GM19372 (cell line): ENCODE results near the gene TBX4.
A peak's percentile ranks its signal among the peaks of the same experiment; 100 is the strongest.

Experiments used
- ATAC-seq: cut with Tn5 transposase; IDR thresholded peaks from one replicate; pipeline ENCODE4 v1.9.1; 2021; ENCODE audit warnings: mild to moderate bottlenecking, low read depth, moderate library complexity; ENCODE audit not compliant: unreplicated experiment

TBX4 gene

DNA sequence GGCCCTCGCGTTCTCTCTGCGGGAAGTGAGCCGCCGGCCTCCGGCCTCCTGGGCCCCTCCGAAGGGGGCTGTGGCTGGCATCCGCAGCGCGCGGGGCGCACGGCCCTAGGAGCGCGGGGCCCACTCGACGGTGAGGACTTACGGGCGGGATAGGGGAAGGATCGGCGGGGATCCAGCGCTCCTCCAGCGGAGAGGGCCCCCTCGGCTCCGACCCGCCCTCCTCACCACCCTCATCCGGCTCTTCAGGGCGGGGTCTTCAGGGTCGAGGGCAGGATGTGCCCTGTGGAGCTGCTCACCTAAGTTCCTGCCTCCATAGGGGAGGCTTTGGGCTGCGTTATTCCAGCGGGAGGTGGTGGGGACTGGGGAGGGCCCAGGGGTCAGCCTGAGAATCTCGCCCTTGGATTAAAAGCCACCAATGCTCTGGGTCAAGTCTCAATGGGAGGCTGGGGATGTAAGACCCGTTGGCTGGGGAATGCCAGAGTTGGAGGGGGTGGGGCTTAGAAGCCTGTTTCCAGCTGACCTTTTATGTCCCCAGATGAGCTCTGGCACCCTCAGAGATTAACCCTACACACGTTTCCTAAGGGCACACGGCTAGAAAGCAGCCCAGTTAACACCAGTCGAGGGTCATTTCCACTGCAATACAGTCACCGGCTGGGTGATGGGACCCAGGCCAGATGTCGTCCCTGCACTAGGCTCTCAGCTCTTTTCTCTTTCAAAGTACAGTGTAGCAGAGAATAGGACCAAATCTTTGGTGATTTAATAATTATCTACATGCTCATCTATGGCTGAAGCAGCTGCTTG, 39.2 kb upstream of the TBX4 start:
- no peak for ATAC-seq

DNA sequence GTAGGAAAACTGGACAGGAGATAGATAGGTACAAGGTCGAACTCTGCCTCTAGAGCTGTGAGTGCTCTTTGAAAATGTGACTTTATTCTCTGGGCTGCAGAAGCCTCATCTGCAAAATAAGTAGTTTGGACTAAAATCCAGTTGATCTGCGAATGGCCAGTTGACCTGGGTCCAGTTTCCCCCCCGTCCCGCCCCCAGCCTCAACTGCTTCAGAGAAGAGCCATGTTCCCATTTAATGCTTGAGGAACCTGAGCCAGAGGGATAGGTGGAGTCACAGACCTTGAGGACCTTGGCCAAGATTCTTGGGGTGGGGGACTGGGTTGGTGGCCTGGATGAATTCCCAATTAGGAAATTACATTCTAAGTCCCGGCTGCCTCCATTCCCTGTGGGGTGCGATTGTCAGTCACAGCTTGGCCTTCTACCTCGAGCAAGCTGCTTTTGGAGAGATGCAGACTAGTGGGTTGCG, 38.5 kb upstream of the TBX4 start:
- no peak for ATAC-seq

DNA sequence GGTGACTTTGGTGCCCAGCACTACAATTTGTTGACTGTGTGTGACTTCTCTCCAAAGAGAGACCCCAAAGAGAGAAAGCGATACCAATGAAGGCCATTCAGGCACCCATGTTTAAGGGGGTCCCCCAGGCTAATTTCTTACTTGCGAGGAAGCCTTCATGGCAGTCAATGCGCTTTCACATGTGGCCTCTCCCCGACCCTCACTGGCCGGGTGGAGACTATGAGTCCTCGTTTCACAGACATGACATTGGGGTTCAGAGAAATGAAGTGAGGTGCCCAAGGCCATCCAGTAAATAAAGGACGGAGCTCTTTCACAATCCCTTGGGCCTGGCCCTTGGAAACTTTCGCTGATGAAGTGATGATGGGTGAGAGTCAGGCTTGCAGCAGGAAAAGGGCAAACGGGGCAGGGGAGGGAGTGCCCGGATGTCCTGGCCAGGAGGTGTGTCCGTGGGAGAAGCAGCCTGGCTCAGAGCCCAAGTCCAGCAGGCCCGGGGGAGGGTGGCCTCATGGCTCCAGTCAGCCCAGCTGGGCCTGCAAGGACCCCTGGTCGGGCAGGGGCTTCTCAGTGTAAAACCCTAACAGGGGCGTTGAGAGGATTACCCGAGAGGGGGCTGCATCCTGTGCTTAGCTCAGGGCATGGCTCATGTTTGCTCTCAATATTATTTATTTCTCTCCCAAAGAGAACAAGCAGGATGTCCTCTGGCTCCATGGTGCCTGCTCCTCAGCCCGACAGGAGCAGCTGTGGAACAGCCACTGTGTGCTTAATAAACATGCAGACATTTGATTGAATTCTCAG, 37.9 kb upstream of the TBX4 start:
- ATAC-seq = no peak

DNA sequence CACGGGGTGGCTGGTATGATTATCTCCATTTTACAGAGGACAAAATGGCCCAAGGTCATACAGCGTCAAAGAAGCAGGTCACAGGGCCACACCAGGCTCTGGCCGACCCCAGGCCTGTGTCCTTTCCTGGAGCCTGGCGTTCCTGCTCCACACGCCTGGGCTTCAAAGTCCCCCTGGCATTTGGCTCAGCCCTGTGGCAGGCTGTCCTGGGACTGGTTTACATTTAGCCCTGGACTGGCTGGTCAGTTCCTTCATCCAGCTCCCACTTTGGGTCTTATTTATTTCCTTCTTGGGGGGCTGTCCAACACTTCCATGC, 37.3 kb upstream of the TBX4 start:
- no peak for ATAC-seq

DNA sequence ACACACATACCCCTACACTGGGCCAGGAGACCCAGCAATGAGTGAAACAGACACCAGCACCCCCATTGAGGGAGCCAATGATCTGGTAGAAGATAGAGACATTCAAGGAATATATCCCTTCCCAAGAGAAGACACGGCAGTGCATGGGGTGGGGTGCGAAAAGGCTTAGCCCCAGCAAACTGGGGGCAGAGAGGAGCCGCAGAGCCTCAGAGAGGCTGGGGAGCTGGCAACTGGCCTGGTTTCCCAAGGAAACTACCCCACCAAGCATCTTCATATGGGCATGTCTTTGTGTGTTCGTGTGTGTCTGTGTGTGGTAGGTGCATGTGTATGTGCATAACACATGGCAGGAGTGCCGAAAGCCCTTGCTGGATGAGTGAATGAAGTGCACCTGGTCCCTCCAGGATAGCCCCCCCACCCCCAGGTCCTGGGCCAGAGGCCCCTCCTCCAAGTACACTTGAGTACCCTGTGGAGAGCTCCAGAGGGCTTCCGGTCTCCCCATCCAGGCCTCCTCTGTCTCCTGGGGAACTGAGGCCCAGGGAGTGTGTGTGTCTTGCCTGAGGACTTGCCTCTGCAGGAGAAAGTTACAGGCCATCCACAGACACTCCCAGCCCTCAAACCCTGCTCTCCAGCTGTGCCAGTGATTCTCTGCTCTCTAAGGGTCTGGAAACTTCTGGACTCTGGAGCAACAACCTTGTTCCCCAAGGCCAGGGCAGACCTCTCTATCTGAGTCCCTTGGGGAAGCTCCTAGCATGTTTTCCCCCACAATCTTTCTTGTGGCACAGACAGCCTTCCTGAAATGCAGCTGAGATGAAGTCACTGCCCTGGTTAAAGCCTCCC, 36.6 kb upstream of the TBX4 start:
- ATAC-seq = no peak

DNA sequence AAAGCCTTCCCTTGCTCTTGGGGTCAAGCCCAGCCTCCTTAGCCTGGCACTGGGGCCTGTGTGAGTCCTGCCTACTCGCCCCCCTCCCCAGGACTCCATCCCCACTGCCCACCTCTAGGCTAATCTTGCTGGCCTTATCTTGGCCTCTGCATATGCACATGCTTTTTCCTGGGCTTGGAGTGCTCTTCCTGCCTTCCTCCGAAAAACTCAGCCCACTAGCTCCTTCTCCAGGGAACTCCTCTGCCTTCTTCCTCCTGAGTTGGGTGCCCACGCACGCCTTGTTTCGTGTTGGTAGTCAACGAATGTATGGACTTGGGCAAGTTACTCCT, 36.0 kb upstream of the TBX4 start:
- no peak for ATAC-seq

DNA sequence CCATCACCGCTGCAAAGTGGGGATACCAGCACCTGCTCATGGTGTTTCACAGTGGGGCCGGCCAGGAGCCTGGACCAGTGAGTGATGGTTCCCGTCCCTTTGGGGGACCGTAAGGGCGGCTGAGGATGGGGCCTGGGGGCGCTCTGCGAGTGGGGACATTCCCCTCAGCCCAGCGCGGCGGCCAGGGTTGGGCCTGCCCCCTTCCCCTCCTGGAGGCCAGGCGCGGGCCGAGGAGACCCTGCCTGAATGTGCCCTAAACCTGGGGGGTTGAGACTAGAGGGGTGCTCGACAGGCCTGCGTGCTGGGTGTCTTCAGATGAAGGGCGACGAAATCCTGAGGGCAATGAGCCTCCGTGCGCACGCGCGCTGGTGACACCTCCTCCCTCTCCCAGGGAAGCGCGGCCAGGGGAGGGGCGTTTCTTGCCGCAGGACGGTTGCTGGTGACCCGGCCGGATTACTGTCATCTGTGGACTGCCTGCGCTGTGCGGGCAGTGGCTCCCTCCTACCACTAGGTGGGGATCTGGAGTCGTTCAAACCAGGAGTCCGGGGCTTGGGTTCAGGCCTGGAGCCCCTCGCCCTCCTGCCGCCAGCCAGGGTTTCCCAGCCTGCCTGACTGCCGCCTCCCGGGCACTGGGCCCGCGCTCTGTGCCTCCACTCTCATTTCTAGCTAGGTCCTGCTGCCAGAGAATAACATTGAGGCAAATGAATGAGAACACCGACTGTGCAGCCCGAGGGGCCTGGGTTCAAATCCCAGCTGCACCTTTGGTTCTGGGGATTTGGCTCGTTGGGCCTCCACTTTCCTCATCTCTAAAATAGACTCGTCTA, 35.5 kb upstream of the TBX4 start:
- peak; percentile 52 for ATAC-seq

DNA sequence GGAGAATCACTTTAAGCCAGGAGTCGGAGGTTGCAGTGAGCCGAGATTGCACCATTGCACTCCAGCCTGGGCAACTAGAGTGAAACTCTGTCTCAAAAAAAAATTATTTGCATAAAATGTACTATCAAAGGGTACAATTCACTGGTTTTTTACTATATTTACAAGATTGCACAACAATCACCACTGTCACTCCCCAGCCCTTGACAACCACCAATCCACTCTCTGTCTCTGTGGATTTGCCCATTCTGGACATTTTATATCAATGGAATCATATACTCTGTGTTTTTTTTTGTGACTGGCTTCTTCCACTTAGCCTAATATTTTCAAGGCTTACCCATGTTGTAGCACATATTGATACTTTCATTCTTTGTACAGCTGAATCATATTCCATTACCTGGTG, 33.8 kb upstream of the TBX4 start:
- no peak for ATAC-seq

DNA sequence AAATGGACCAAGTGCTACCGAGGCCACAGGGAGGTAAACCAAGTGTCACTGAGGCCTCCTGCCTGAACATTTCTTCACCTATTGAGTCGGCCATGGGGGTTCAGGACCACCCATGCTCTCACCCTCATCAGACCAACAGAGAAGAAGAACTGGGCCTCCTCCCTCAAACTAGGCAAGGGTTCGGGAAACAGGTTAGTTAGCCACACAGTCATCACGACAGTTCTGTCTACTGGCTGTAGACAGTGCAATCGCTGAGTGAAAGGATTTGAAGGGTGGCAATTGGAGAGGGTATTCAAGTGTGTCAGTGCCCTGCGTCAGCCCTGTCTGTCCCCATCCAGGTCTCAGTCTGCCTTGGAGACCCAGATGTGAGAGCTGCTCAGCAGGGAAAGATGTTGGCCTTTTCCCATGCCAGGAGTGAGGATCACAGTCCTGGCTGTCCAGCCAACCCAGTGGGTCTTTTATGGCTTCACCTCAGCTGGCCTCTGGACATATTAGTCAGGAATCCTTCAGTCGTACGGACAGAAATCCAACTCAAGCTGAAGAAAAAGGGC, 32.7 kb upstream of the TBX4 start:
- ATAC-seq = no peak

DNA sequence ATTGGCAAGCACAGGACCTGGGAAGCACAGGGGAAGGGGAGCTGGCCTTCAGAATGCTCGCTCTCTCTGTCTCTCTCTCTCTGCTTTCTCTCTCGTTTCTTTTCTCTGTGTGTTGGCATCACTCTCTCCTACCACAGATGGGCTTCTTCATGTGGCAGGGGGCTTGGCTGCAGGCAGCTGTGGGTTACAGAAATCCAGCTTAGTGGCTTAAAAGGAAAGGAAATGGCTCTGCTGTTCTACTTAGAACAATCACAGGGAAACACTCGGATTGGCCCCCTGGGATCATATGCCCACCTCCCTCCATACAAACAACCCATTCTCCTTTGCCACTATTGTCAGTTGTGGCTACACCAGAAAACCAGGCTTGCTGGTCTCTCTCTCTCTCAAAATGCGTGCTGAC, 32.2 kb upstream of the TBX4 start:
- ATAC-seq = no peak

DNA sequence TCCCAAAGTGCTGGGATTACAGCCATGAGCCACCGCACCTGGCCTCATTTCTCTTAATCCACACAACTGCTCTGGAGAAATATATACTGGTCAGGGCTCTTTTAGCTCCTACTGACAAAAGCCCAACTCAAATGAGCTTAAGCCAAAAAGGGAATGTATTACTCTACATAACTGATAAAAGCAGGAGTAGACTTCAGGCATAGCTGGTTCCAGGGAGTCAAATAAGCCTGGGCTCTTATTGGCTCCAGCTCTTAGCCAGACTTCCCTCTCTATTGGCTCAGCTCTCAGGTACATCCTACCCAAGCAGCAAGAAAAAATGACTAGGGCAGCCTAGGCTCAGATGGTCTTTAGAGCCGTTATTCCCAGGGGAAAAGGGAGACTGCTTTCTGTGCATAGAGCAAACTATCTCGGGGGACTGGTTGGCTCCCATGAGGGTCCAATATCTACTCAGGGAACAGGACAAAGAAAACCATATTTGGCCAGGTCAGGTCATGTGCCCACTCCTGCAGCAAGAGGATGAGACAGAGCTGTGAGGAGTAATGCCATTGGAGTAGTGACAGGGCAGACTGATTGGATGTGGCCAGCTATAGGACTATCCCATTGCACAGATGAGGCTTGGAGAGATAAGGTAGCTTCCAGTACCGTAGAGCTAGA, 31.4 kb upstream of the TBX4 start:
- ATAC-seq = no peak

DNA sequence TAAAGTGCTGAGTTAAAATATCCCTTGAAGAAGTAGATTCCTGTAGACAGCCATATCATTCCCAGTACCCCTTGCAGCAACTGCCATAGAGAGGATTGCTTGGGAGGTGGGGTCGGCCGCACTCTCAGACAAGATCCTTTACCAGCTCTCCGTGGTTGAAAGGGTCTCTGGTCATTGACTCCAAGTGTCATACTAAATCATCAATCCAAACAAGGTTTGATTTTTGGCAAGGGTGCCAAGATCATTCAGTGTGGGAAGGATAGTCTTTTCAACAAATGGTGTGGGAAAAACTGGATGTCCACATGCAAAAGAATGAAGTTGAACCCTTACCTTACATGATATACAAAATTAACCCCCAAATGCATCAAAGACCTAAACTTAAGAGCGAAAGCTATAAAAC, 30.8 kb upstream of the TBX4 start:
- no peak for ATAC-seq

DNA sequence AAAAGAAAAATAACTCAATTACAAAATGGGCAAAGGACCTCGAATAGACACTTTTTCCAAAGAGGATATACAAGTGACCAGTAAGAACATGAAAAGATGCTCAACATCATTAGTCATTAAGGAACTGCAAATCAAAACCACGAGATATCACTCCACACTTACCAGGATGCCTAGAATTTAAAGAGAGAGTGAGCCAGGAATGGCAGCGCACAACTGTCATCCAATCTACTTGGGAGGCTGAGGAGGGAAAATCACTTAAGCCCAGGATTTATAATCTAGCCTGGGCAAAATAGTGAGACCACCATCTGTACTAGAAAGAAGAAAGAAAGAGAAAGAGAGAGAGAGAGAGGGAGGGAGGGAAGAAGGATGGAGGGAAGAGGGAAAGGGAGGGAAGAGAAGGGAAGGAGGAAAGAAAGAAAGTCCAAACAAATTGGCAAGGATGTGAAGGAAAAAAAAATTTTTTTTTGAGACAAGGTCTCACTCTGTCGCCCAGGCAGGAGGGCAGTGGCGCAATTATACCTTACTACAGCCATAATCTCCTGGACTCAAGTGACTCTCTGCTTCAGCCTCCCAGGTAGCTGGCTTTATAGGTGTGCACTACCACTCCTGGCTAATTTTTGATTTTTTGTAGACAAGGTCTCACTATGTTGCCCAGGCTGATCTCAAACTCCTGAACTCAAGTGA, 30.0 kb upstream of the TBX4 start:
- no peak for ATAC-seq

DNA sequence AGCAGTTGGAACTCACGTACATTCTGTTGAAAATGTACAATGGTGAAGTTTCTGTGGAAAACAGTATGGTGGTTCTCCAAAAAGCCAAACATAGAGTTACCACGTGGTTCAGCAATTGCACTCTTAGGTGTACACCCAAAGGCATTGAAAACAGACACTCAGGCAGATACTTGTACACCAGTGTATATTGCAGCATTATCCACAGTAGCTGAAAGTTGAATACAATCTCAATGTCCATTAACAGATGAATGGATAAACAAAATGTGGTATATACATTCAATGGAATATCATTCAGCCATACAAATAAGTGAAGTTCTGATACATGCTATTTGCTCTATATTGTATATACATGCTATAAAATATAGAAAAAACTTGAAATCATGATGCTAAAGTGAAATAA, 29.4 kb upstream of the TBX4 start:
- ATAC-seq = no peak

DNA sequence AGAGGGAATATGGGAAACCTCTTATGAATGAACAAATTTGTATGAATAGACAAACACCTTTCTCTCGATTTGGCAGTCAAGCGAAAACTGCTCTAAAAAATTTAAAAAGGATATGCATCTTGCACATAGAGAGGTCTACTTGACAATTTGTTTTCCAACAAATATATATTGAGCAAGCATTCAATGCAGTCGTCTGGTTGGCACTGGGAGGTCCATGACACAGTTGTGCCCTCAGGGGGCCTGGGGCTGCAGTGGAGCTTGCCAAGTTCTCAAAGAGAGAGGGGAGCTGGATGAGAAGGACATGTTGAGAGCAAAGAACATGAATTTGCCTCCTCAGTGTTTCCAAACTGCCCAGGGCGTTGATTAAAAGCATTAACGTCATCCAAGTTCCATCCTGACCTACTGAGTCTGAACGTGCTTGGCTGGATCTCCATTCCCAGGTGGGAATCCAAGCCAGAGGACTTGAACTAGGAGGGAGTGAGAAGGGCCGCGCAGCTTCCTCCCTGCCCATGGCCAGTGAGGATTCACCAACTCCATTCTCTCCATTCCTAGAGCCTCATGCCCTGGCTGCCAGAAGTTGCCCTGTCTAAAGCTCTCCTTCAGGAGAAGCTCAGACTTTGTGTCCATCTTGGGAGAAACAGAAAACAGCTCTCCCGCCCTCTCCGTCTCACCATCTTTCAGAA, 28.1 kb upstream of the TBX4 start:
- no peak for ATAC-seq

DNA sequence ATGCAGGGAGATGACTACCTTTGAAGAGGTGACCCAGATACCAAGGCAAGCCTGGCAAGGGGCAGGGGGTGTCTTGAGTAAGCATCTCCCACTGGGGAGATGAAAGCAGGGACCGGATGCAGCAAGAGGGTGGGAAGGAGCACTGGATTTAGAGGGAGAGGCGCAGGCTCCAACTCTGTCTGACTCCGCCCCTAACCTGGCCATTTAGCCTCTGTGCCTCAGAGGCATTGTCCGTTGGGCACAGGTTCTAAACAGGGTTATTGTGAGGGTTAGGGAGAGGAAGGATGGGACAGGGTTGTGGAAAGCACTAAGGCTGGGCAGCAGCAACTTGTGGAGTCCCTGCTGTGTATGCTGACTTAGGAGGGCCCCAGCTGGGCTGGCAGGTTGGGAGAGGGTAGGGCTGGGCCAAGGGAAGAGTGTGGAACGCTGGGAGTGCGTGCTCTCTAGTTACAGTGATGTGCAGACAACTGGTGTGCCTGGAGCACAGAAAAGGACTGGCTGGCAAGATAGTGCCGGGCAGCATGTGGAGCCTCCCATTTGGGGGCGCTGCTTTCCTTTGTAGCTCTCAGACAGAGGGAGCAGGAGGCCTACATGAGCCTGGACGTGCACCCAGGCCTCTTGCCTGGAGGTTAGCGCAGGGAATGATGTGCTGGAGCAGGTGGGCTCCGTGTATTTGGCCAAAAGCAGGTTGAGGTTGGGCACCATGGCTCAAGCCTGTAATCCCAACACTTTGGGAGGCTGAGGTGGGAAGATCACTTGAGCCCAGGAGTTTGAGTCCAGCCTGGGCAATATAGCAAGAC, 26.3 kb upstream of the TBX4 start:
- ATAC-seq = no peak

DNA sequence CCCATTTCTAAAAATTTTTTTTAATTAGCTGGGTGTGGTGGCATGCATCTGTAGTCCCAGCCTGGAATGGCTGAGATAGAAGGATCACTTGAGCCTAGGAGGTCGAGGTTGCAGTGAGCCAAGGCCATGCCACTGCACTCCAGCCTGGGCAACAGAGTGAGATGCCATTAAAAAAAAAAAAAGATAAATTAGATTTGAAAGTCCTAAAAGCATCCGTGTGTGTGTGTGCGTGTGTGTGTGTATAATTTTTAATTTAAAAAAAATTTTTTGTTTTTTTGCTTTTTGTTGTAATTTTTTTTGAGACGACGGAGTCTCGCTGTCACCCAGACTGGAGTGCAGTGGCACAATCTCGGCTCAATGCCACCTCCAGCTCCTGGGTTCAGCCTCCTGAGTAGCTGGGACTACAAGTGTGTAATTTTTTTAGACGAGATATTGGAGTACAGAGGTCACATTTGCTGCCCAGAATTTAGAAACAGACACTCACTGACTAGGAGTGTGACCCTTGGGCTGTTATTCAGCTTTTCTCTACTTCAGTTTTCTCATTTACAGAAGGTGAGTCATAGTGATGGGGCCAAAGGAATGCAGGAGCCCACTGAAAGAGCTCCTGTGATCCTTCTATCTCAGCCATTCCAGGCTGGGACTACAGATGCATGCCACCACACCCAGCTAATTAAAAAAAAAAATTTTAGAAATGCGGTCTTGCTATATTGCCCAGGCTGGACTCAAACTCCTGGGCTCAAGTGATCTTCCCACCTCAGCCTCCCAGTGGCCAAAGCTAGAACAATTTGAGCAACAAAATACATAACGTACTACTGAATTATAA, 25.5 kb upstream of the TBX4 start:
- ATAC-seq = no peak
